ENCODE measurements around the gene TTC39C. TPM values are rescaled to one million over a fixed set of nuclear protein-coding genes. Genes with fewer than 3 reads are reported as not detected.

TTC39C gene
- total RNA-seq, 1 donor from 2014 or later: 133 TPM

DNA sequence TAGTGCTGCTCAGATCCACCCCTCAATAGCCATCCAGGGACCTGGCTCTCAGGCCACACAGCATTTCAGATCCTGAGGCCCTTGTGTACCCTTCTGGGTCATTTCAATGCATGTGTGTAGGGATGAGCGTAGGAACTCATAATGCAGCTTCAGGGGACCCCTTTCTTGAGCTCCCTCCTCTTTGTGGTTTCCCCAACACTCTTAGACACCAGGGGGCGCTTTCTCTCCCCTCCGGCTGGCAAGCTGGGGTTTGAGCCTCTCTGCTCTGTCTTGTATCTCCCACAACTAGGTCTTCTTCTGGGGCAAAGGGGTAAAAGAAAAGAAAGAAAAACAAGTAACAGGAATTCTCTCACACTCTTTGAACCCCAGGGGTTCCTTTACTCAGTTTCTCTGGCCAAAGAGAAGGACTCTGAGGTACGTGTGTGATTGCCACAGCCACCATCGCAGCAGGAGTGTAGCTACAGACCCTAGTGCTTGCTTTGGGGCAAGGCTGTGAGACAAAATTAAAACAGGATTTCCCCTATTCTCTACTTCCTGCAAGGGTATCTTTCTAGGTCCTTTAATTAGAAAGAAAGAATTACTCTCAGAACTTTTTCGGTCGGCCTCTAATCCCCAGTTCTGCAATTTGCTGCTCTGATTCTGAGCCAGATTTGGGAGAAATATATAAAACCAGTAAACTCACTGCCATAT, 162.3 kb downstream of the TTC39C start:
- DNase-seq (ENCODE audit: low spot score): peak; percentile 60
- peak; percentile 90 for ATAC-seq

- DNase-seq (ENCODE audit: low spot score) (no peak), ATAC-seq (peak; percentile 67)
Measured at GRCh38 chr18:24177499-24178133, 163.1 kb downstream of the TTC39C start.

GRCh38 chr18:24180048-24180447, 165.5 kb downstream of the TTC39C start:
- ATAC-seq (no peak), DNase-seq (ENCODE audit: low spot score) (no peak)

GRCh38 chr18:24181806-24182205, 167.3 kb downstream of the TTC39C start:
- no peak for DNase-seq (ENCODE audit: low spot score)
- no peak for ATAC-seq

Other genes with a start within 250 kb of the TTC39C start
- not detected for gene CABYR, start 124.3 kb downstream of the TTC39C start, total RNA-seq

Measured in left lobe of liver (tissue), 2 donors.